GM23338 (cell line): ENCODE data around the gene IFNW1. TPM values are rescaled to one million over a fixed set of nuclear protein-coding genes. Genes with fewer than 3 reads are reported as not detected.

Experiments used
- ATAC-seq: fragments of 200-7000 bp; cut with Tn5 transposase; 3 replicates; pipeline ENCODE4 v1.9.1; 2020
- DNase-seq: peaks from one replicate; pipeline ENCODE4 v3.0.0-alpha.2; 2015; ENCODE audit warnings: low spot score
- H2AFZ ChIP-seq: fragments of 200-600 bp; sonication (generic); 2 replicates; pipeline ENCODE4 v1.8.0; 2016; ENCODE audit warnings: antibody characterized with exemption, mild to moderate bottlenecking, moderate library complexity
- H3F3A ChIP-seq: fragments of 200-600 bp; sonication (generic); replicated peaks from 2 replicates; pipeline ENCODE4 v1.8.0; 2017; ENCODE audit warnings: antibody characterized with exemption, mixed run types, low read depth
- H3K27ac ChIP-seq: fragments of 200-600 bp; sonication (generic); 2 replicates; pipeline ENCODE4 v1.6.1; 2016; ENCODE audit warnings: low read depth
- H3K27me3 ChIP-seq: fragments of 200-600 bp; sonication (generic); 2 replicates; pipeline ENCODE4 v1.8.0; 2016; ENCODE audit warnings: mild to moderate bottlenecking, mixed run types, moderate library complexity; ENCODE audit not compliant: insufficient read depth
- H3K36me3 ChIP-seq: fragments of 200-600 bp; sonication (generic); 2 replicates; pipeline ENCODE4 v1.8.0; 2016; ENCODE audit warnings: mild to moderate bottlenecking; ENCODE audit not compliant: insufficient read depth
- H3K4me1 ChIP-seq: fragments of 200-600 bp; sonication (generic); 2 replicates; pipeline ENCODE4 v1.8.0; 2016; ENCODE audit warnings: mild to moderate bottlenecking, moderate library complexity; ENCODE audit not compliant: insufficient read depth
- H3K4me2 ChIP-seq: fragments of 200-600 bp; sonication (generic); 2 replicates; pipeline ENCODE4 v1.7.1; 2017; ENCODE audit warnings: mixed run types
- H3K4me3 ChIP-seq: fragments of 200-600 bp; sonication (generic); 2 replicates; pipeline ENCODE4 v1.6.1; 2016; ENCODE audit warnings: mixed run types
- H3K79me2 ChIP-seq: fragments of 200-600 bp; sonication (generic); replicated peaks from 2 replicates; pipeline ENCODE4 v1.8.0; 2017; ENCODE audit warnings: mild to moderate bottlenecking; ENCODE audit not compliant: insufficient read depth
- H3K9me2 ChIP-seq: fragments of 200-600 bp; sonication (generic); 2 replicates; pipeline ENCODE4 v1.8.0; 2017; ENCODE audit not compliant: insufficient read depth
- H4K20me1 ChIP-seq: fragments of 200-600 bp; sonication (generic); replicated peaks from 2 replicates; pipeline ENCODE4 v1.8.0; 2017; ENCODE audit warnings: mild to moderate bottlenecking; ENCODE audit not compliant: insufficient read depth
- H3K27ac Mint-ChIP-seq: 2 replicates; pipeline ENCODE4 v1.8.0; 2020; ENCODE audit warnings: inconsistent platforms, mild to moderate bottlenecking, moderate library complexity, mixed read lengths
- H3K27me3 Mint-ChIP-seq: 3 replicates; pipeline ENCODE4 v1.8.0; 2022; ENCODE audit warnings: low read depth, mild to moderate bottlenecking, moderate library complexity, mixed read lengths, inconsistent platforms; ENCODE audit not compliant: insufficient read depth, poor library complexity
- H3K36me3 Mint-ChIP-seq: 3 replicates; pipeline ENCODE4 v1.8.0; 2021; ENCODE audit warnings: low read depth, mild to moderate bottlenecking, inconsistent platforms, moderate library complexity, mixed read lengths
- H3K4me1 Mint-ChIP-seq: 3 replicates; pipeline ENCODE4 v1.8.0; 2020; ENCODE audit warnings: mild to moderate bottlenecking, inconsistent platforms, mixed read lengths
- H3K4me3 Mint-ChIP-seq: 3 replicates; pipeline ENCODE4 v1.8.0; 2021; ENCODE audit warnings: moderate library complexity, mild to moderate bottlenecking, inconsistent platforms, mixed read lengths
- H3K9me3 Mint-ChIP-seq: 3 replicates; pipeline ENCODE4 v1.8.0; 2020; ENCODE audit warnings: moderate library complexity, mild to moderate bottlenecking, inconsistent platforms, mixed read lengths
- CREB1 ChIP-seq: fragments of 250-450 bp; sonication (Bioruptor Pico); IDR thresholded peaks from 2 replicates; pipeline ENCODE4 v1.5.0; 2020; ENCODE audit warnings: low read depth, mild to moderate bottlenecking, moderate library complexity
- JUNB ChIP-seq: IDR thresholded peaks from one replicate; pipeline ENCODE4 v1.6.1; 2016; ENCODE audit warnings: antibody characterized with exemption; ENCODE audit not compliant: unreplicated experiment
- STAT1 ChIP-seq: IDR thresholded peaks from one replicate; pipeline ENCODE4 v1.6.1; 2016; ENCODE audit warnings: antibody characterized with exemption; ENCODE audit not compliant: unreplicated experiment
- ZNF114 ChIP-seq: fragments of 250-450 bp; sonication (Bioruptor Pico); IDR thresholded peaks from 2 replicates; pipeline ENCODE4 v1.5.0; 2020; ENCODE audit warnings: mild to moderate bottlenecking, moderate library complexity
- polyA plus RNA-seq: library from polyadenylated mRNA; unstranded; fragments of >200 nt; fragmentation: Nextera tagmentation; extraction: Ambion mirVana; gene quantifications from 2 replicates; pipeline ENCODE4 v1.2.1, GENCODE V29; 2016
- total RNA-seq: library from RNA; depleted of rRNA; stranded (reverse); fragments of >200 nt; shearing (Covaris generic); gene quantifications from 2 replicates; pipeline ENCODE4 v1.2.3, GENCODE V29; 2014
- TF ChIP-seq, protein P1 (sequence below): fragments of 250-450 bp; sonication (Bioruptor Pico); IDR thresholded peaks from 2 replicates; pipeline ENCODE4 v1.5.0; 2020; ENCODE audit warnings: mild to moderate bottlenecking, moderate library complexity
- TF ChIP-seq, protein P2 (sequence below): IDR thresholded peaks from 2 replicates; pipeline ENCODE4 v1.6.1; 2016; ENCODE audit warnings: antibody characterized with exemption

IFNW1 gene
- total and polyA plus RNA-seq, 2 experiments from 2014 or later, result not detected

- TF ChIP-seq, protein P1, sequence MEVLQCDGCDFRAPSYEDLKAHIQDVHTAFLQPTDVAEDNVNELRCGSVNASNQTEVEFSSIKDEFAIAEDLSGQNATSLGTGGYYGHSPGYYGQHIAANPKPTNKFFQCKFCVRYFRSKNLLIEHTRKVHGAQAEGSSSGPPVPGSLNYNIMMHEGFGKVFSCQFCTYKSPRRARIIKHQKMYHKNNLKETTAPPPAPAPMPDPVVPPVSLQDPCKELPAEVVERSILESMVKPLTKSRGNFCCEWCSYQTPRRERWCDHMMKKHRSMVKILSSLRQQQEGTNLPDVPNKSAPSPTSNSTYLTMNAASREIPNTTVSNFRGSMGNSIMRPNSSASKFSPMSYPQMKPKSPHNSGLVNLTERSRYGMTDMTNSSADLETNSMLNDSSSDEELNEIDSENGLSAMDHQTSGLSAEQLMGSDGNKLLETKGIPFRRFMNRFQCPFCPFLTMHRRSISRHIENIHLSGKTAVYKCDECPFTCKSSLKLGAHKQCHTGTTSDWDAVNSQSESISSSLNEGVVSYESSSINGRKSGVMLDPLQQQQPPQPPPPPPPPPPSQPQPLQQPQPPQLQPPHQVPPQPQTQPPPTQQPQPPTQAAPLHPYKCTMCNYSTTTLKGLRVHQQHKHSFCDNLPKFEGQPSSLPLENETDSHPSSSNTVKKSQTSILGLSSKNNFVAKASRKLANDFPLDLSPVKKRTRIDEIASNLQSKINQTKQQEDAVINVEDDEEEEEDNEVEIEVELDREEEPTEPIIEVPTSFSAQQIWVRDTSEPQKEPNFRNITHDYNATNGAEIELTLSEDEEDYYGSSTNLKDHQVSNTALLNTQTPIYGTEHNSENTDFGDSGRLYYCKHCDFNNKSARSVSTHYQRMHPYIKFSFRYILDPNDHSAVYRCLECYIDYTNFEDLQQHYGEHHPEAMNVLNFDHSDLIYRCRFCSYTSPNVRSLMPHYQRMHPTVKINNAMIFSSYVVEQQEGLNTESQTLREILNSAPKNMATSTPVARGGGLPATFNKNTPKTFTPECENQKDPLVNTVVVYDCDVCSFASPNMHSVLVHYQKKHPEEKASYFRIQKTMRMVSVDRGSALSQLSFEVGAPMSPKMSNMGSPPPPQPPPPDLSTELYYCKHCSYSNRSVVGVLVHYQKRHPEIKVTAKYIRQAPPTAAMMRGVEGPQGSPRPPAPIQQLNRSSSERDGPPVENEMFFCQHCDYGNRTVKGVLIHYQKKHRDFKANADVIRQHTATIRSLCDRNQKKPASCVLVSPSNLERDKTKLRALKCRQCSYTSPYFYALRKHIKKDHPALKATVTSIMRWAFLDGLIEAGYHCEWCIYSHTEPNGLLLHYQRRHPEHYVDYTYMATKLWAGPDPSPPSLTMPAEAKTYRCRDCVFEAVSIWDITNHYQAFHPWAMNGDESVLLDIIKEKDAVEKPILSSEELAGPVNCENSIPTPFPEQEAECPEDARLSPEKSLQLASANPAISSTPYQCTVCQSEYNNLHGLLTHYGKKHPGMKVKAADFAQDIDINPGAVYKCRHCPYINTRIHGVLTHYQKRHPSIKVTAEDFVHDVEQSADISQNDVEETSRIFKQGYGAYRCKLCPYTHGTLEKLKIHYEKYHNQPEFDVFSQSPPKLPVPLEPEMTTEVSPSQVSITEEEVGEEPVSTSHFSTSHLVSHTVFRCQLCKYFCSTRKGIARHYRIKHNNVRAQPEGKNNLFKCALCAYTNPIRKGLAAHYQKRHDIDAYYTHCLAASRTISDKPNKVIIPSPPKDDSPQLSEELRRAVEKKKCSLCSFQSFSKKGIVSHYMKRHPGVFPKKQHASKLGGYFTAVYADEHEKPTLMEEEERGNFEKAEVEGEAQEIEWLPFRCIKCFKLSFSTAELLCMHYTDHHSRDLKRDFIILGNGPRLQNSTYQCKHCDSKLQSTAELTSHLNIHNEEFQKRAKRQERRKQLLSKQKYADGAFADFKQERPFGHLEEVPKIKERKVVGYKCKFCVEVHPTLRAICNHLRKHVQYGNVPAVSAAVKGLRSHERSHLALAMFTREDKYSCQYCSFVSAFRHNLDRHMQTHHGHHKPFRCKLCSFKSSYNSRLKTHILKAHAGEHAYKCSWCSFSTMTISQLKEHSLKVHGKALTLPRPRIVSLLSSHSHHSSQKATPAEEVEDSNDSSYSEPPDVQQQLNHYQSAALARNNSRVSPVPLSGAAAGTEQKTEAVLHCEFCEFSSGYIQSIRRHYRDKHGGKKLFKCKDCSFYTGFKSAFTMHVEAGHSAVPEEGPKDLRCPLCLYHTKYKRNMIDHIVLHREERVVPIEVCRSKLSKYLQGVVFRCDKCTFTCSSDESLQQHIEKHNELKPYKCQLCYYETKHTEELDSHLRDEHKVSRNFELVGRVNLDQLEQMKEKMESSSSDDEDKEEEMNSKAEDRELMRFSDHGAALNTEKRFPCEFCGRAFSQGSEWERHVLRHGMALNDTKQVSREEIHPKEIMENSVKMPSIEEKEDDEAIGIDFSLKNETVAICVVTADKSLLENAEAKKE (CRISPR knock-in tag), result no peak
- TF ChIP-seq ZNF114 (CRISPR knock-in tag) (no peak), CREB1 (CRISPR knock-in tag) (no peak), JUNB (no peak)
- TF ChIP-seq, protein P2, sequence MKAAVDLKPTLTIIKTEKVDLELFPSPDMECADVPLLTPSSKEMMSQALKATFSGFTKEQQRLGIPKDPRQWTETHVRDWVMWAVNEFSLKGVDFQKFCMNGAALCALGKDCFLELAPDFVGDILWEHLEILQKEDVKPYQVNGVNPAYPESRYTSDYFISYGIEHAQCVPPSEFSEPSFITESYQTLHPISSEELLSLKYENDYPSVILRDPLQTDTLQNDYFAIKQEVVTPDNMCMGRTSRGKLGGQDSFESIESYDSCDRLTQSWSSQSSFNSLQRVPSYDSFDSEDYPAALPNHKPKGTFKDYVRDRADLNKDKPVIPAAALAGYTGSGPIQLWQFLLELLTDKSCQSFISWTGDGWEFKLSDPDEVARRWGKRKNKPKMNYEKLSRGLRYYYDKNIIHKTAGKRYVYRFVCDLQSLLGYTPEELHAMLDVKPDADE, result no peak
Observed at GRCh38 chr9:21097817-21098216, 43.8 kb downstream of the IFNW1 start (continued).

GRCh38 chr9:21096901-21097255, 44.8 kb downstream of the IFNW1 start:
- H3F3A ChIP-seq, result no peaks in the 10 kb centered on the region
- no peak for DNase-seq
- no peaks in the 10 kb centered on the region for H3K79me2 ChIP-seq
- TF ChIP-seq, protein P2, result no peak
- TF ChIP-seq STAT1, result no peak
- no peak overlapping the region for H3K4me3 ChIP-seq
- no peaks in the 10 kb centered on the region for H3K4me1 ChIP-seq
- H3K9me2 ChIP-seq, result no peaks in the 10 kb centered on the region
- no peaks in the 10 kb centered on the region for H3K9me3 Mint-ChIP-seq
- no peaks in the 10 kb centered on the region for H3K36me3 ChIP-seq
- no peaks in the 10 kb centered on the region for H4K20me1 ChIP-seq
- H3K36me3 Mint-ChIP-seq, result no peaks in the 10 kb centered on the region
- peak overlapping the region; percentile 85 for H2AFZ ChIP-seq
- no peak for ATAC-seq
- no peaks in the 10 kb centered on the region for H3K27me3 ChIP-seq
- H3K27ac Mint-ChIP-seq, result no peak overlapping the region
- no peak overlapping the region for H3K4me3 Mint-ChIP-seq
- H3K27ac ChIP-seq, result no peak overlapping the region
- no peaks in the 10 kb centered on the region for H3K4me1 Mint-ChIP-seq
- H3K4me2 ChIP-seq, result no peak overlapping the region
- peaks cover 2% of the 10 kb centered on the region for H3K27me3 Mint-ChIP-seq
